Colonic mucosa (tissue), 4 donors: ENCODE data around the gene C19orf25. TPM values are rescaled to one million over a fixed set of nuclear protein-coding genes. Genes with fewer than 3 reads are reported as not detected.

Experiments used
- DNase-seq: peaks from one replicate; pipeline ENCODE4 v3.0.0-alpha.2; 2020
- H3K27ac ChIP-seq: fragments of 200-600 bp; one replicate; pipeline ENCODE4 v1.8.0; 2021
- H3K27me3 ChIP-seq: fragments of 200-600 bp; one replicate; pipeline ENCODE4 v1.8.0; 2021
- H3K36me3 ChIP-seq: fragments of 200-600 bp; one replicate; pipeline ENCODE4 v1.8.0; 2021
- H3K4me1 ChIP-seq: fragments of 200-600 bp; one replicate; pipeline ENCODE4 v1.8.0; 2021; ENCODE audit warnings: mild to moderate bottlenecking
- H3K4me3 ChIP-seq: fragments of 200-600 bp; one replicate; pipeline ENCODE4 v1.8.0; 2021
- H3K9ac ChIP-seq, 2 donors: one replicate each; pipeline ENCODE4 v1.7.0; 2013; ENCODE audit warnings: control low read depth in 2 of 2, low read depth in 2 of 2, low read length in 2 of 2
- H3K9me3 ChIP-seq: fragments of 200-600 bp; one replicate; pipeline ENCODE4 v1.8.0; 2021
- intact Hi-C: fragments of 100-400 bp; cut with DNase I; formaldehyde crosslinking; loops from one replicate; pipeline ENCODE4 v1.14.1; 2022
- total RNA-seq, 2 donors: library from RNA; stranded (reverse); fragmentation: NEBNext Ultra II Directional in 1 of 2; extraction: Animal tissue kit (Norgen Biotek cat#: 25700) in 1 of 2; gene quantifications; one replicate each; pipeline ENCODE4 v1.2.1, GENCODE V29; 2021
- TF ChIP-seq, protein P1 (sequence below): fragments of 200-600 bp; IDR thresholded peaks from one replicate; pipeline ENCODE4 v1.8.0; 2022; ENCODE audit warnings: antibody characterized with exemption, mild to moderate bottlenecking
- donor health status: healthy.
- donor health status: DM: no; HTN: no; CAD: no.
- donor health status: DM: no; HTN: no; CAD: no.

C19orf25 gene
- total RNA-seq, 2 donors from 2014 or later, result 27.3 to 46.9 TPM

DNA sequence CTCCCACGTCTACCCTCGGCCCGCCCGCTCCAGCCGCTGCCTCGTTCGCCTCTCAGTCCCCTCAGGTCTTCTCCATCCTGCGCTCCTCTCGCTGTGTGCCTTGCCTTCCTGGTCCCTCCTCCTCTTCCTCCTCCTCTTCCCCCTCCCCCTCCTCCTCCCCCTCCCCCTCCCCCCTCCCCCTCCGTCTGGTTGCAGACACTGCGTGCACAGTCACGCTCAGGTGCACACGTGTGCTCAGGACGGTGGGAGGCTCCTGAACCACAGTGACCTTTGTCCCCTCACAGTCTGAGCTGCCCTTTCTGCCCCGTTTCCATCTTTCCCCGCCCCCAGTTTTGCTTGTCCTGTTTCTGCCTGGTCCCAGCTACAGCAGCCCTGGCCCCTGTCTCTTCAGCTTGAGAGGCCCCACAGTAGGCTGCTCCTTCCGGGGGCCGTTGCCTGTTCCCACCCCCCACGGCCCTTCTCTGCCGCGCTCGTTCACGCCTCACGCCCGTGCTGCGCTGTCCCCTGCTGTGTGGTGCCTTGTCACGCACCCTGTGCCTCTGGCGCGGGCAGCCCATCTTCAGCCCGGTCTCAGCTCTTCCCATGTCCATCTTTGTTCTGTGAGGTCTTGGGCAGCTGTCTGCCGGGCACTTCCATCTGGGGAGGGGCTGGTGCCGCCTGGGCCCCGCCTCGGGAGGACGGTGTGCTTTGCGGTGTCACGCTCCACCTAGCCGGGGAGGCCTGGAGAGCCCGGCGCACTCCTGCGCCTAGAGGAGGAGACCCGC is 54.6 kb downstream of the C19orf25 start:
- Histone ChIP-seq H3K9ac (no peak overlapping the region), H3K36me3 (peaks cover 23% of the 10 kb centered on the region), H3K27ac (no peak overlapping the region), H3K9me3 (no peaks in the 10 kb centered on the region), H3K27me3 (no peaks in the 10 kb centered on the region), H3K4me3 (no peak overlapping the region), H3K4me1 (no peaks in the 10 kb centered on the region)
- TF ChIP-seq, protein P1, sequence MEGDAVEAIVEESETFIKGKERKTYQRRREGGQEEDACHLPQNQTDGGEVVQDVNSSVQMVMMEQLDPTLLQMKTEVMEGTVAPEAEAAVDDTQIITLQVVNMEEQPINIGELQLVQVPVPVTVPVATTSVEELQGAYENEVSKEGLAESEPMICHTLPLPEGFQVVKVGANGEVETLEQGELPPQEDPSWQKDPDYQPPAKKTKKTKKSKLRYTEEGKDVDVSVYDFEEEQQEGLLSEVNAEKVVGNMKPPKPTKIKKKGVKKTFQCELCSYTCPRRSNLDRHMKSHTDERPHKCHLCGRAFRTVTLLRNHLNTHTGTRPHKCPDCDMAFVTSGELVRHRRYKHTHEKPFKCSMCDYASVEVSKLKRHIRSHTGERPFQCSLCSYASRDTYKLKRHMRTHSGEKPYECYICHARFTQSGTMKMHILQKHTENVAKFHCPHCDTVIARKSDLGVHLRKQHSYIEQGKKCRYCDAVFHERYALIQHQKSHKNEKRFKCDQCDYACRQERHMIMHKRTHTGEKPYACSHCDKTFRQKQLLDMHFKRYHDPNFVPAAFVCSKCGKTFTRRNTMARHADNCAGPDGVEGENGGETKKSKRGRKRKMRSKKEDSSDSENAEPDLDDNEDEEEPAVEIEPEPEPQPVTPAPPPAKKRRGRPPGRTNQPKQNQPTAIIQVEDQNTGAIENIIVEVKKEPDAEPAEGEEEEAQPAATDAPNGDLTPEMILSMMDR, result no peak
- no peak for DNase-seq
- intact Hi-C loops, result no loop called here

DNA sequence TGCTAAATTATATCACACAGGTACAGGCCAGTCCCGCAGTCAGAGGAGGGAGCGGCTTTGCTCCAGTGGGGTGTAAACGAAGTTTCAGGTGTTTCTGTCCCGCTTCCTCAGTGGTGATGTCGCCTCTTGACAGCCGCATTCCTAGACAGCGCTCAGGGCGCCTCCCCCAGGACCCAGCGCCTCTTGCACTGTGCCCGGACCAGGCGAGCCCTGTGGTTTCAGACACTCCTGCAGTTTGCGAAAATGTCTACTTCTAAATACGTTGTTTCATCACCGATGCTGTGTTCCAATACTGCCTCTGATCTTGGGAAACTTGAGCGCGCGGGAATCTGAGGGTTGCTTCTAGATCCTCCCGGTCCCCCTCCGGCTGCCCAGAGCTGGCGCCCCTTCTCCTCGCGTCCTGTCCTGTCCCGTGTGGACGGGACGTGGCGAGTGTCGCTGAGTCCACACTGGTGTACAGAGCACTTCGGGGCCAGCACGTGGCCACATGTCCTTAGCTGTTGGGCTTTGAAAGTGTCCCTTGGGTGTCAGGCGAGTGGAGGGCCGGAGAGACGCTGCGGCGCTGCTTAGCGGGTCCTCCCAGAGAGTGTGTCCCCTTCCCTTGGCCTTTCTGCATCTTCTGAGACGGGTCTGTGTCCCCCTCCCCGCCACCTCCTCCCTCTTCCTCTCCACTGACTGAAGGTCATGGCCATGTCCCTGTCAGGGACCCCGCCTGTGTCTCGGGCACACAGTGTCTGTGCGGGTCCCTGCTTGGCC is 55.4 kb downstream of the C19orf25 start:
- no peak overlapping the region for H3K9ac ChIP-seq
- peaks cover 23% of the 10 kb centered on the region for H3K36me3 ChIP-seq
- H3K4me1 ChIP-seq, result no peaks in the 10 kb centered on the region
- intact Hi-C loops, result no loop called here
- no peak overlapping the region for H3K27ac ChIP-seq
- no peaks in the 10 kb centered on the region for H3K9me3 ChIP-seq
- no peaks in the 10 kb centered on the region for H3K27me3 ChIP-seq
- no peak for DNase-seq
- TF ChIP-seq, protein P1, result no peak
- no peak overlapping the region for H3K4me3 ChIP-seq

Other genes starting within 250 kb of the C19orf25 start
- gene CBARP, start 241.2 kb downstream of the C19orf25 start, total RNA-seq, result under 1 TPM; 0.22 to 0.48 TPM
- gene ATP5F1D, start 237.5 kb downstream of the C19orf25 start, total RNA-seq, result 100 to 1,000 TPM; 359 to 627 TPM
- 100 to 1,000 TPM; 172 to 177 TPM for gene MIDN, start 230.6 kb downstream of the C19orf25 start, total RNA-seq
- 100 to 1,000 TPM; 163 to 179 TPM for gene CIRBP, start 209.9 kb downstream of the C19orf25 start, total RNA-seq
- 100 to 1,000 TPM in 1 of 2 donors, 10 to 100 TPM in 1; 41.8 to 114 TPM for gene FAM174C, start 203.7 kb downstream of the C19orf25 start, total RNA-seq
- 10 to 100 TPM; 72.8 to 86.1 TPM for gene EFNA2, start 193.3 kb downstream of the C19orf25 start, total RNA-seq
- 100 to 1,000 TPM; 192 to 244 TPM for gene NDUFS7, start 95.3 kb downstream of the C19orf25 start, total RNA-seq
- gene GAMT, start 77.7 kb downstream of the C19orf25 start, total RNA-seq, result 1 to 10 TPM; 3.3 to 3.7 TPM
- gene DAZAP1, start 71.6 kb downstream of the C19orf25 start, total RNA-seq, result 100 to 1,000 TPM in 1 of 2 donors, 10 to 100 TPM in 1; 92.9 to 210 TPM
- gene RPS15, start 40.8 kb downstream of the C19orf25 start, total RNA-seq, result 1,000 to 10,000 TPM; 1,055 to 1,445 TPM
- gene APC2, start 29.1 kb downstream of the C19orf25 start, total RNA-seq, result under 1 TPM; 0.05 to 0.42 TPM
- 1 to 10 TPM; 4.1 to 5.8 TPM for gene PCSK4, start 11.1 kb upstream of the C19orf25 start, total RNA-seq
- gene REEP6, start 12.0 kb upstream of the C19orf25 start, total RNA-seq, result 1 to 10 TPM; 5.0 to 6.4 TPM
- gene ADAMTSL5, start 33.8 kb upstream of the C19orf25 start, total RNA-seq, result 1 to 10 TPM; 2.2 to 7.3 TPM
- gene PLK5, start 44.9 kb upstream of the C19orf25 start, total RNA-seq, result not detected
- 10 to 100 TPM; 31.9 to 54.3 TPM for gene MEX3D, start 89.1 kb upstream of the C19orf25 start, total RNA-seq
- 100 to 1,000 TPM in 1 of 2 donors, 10 to 100 TPM in 1; 44.9 to 109 TPM for gene MBD3, start 113.7 kb upstream of the C19orf25 start, total RNA-seq
- gene UQCR11, start 126.2 kb upstream of the C19orf25 start, total RNA-seq, result 100 to 1,000 TPM; 325 to 336 TPM
- gene TCF3, start 173.4 kb upstream of the C19orf25 start, total RNA-seq, result 100 to 1,000 TPM in 1 of 2 donors, 10 to 100 TPM in 1; 64.2 to 114 TPM